IMR-90 (cell line): ENCODE measurements around the gene AXDND1. TPM values are rescaled to one million over a fixed set of nuclear protein-coding genes. Genes with fewer than 3 reads are reported as not detected.

Experiments
- ATAC-seq: fragments of 200-7000 bp; cut with Tn5 transposase; 2 replicates; pipeline ENCODE4 v1.9.1; 2020; ENCODE audit warnings: low read depth, mild to moderate bottlenecking, moderate library complexity
- BruUV-seq: library from RNA; stranded (reverse); fragments of 400-500 nt; replicated peaks from 2 replicates; lab custom pipeline; 2021; lab: Mats Ljungman, UMichigan
- CTCF ChIA-PET: fragments of 300-600 bp; formaldehyde crosslinking; extraction: SDS; loops from one replicate; lab custom pipeline; 2021; ENCODE audit warnings: antibody characterized with exemption; lab: Yijun Ruan, JAX
- POLR2A ChIA-PET: fragments of 300-600 bp; sonication (Branson Sonifier 250); formaldehyde crosslinking; loops from one replicate; lab custom pipeline; 2022; ENCODE audit warnings: antibody characterized with exemption; ENCODE audit not compliant: unreplicated experiment; lab: Charles Lee
- DNase-seq: peaks from one replicate; pipeline ENCODE4 v3.0.0; 2013
- H2AFZ ChIP-seq: replicated peaks from 2 replicates; pipeline ENCODE3; 2013; ENCODE audit warnings: low read length, mild to moderate bottlenecking; ENCODE audit not compliant: poor library complexity
- H2AK5ac ChIP-seq: 2 replicates; pipeline ENCODE4 v1.6.1; 2013; ENCODE audit warnings: low read depth, low read length, inconsistent platforms
- H2AK9ac ChIP-seq: replicated peaks from 2 replicates; pipeline ENCODE3; 2013; ENCODE audit warnings: mild to moderate bottlenecking, low read depth, low read length, moderate library complexity; ENCODE audit not compliant: poor library complexity
- H2BK120ac ChIP-seq: 2 replicates; pipeline ENCODE4 v1.6.1; 2013; ENCODE audit warnings: low read depth, low read length, inconsistent platforms
- H2BK15ac ChIP-seq: 3 replicates; pipeline ENCODE4 v1.6.1; 2013; ENCODE audit warnings: low read depth, low read length, inconsistent platforms
- H2BK20ac ChIP-seq: 2 replicates; pipeline ENCODE4 v1.6.1; 2013; ENCODE audit warnings: low read depth, mild to moderate bottlenecking, inconsistent platforms, low read length, moderate library complexity
- H2BK5ac ChIP-seq: 2 replicates; pipeline ENCODE4 v1.6.1; 2013; ENCODE audit warnings: mild to moderate bottlenecking, low read depth, low read length, inconsistent platforms; ENCODE audit not compliant: poor library complexity, severe bottlenecking
- H3K14ac ChIP-seq: replicated peaks from 2 replicates; pipeline ENCODE4 v1.6.1; 2013; ENCODE audit warnings: low read depth, low read length, inconsistent platforms
- H3K18ac ChIP-seq: 2 replicates; pipeline ENCODE4 v1.6.1; 2013; ENCODE audit warnings: low read depth, low read length, control low read depth
- H3K23ac ChIP-seq: 2 replicates; pipeline ENCODE4 v1.6.1; 2013; ENCODE audit warnings: low read depth, low read length, inconsistent platforms
- H3K27ac ChIP-seq: 2 replicates; pipeline ENCODE4 v1.5.1; 2013; ENCODE audit warnings: mild to moderate bottlenecking, control low read depth, low read length; ENCODE audit not compliant: insufficient read depth
- H3K27me3 ChIP-seq: 2 replicates; pipeline ENCODE4 v1.6.1; 2013; ENCODE audit warnings: low read length; ENCODE audit not compliant: control insufficient read depth, insufficient read depth
- H3K36me3 ChIP-seq: 2 replicates; pipeline ENCODE4 v1.6.1; 2013; ENCODE audit warnings: low read length, mixed read lengths; ENCODE audit not compliant: control insufficient read depth, insufficient read depth
- H3K4ac ChIP-seq: 2 replicates; pipeline ENCODE4 v1.6.1; 2013; ENCODE audit warnings: low read depth, low read length, inconsistent platforms
- H3K4me1 ChIP-seq: 2 replicates; pipeline ENCODE4 v1.6.1; 2013; ENCODE audit warnings: low read length, mixed read lengths; ENCODE audit not compliant: control insufficient read depth, insufficient read depth
- H3K4me2 ChIP-seq: 2 replicates; pipeline ENCODE4 v1.6.1; 2013; ENCODE audit warnings: low read depth, mild to moderate bottlenecking, control low read depth, low read length, moderate library complexity
- H3K4me3 ChIP-seq: 2 replicates; pipeline ENCODE4 v1.5.1; 2013; ENCODE audit warnings: low read depth, mild to moderate bottlenecking, control low read depth, low read length, moderate library complexity; ENCODE audit not compliant: insufficient read depth
- H3K56ac ChIP-seq: 2 replicates; pipeline ENCODE4 v1.6.1; 2013; ENCODE audit warnings: low read length, inconsistent platforms; ENCODE audit not compliant: insufficient read depth; ENCODE audit errors: extremely low read depth
- H3K79me1 ChIP-seq, 2 experiments: 2 replicates each; pipeline ENCODE4 v1.6.1; 2013; ENCODE audit warnings: low read length in 2 of 2, inconsistent platforms in 1 of 2, low read depth in 1 of 2
- H3K9ac ChIP-seq: 2 replicates; pipeline ENCODE4 v1.6.1; 2013; ENCODE audit warnings: low read depth, low read length, control low read depth
- H3K9me1 ChIP-seq: 2 replicates; pipeline ENCODE4 v1.6.1; 2013; ENCODE audit warnings: low read length, inconsistent platforms; ENCODE audit not compliant: insufficient read depth
- H3K9me3 ChIP-seq: 2 replicates; pipeline ENCODE4 v1.6.1; 2013; ENCODE audit warnings: low read length; ENCODE audit not compliant: control insufficient read depth, insufficient read depth
- H4K20me1 ChIP-seq: 2 replicates; pipeline ENCODE4 v1.6.1; 2013; ENCODE audit warnings: low read length, inconsistent platforms; ENCODE audit not compliant: insufficient read depth
- H4K5ac ChIP-seq: 2 replicates; pipeline ENCODE4 v1.6.1; 2013; ENCODE audit warnings: mild to moderate bottlenecking, low read depth, low read length, control low read depth
- H4K8ac ChIP-seq, 2 experiments: 2 replicates each; pipeline ENCODE4 v1.6.1; 2013; ENCODE audit warnings: low read depth in 2 of 2, low read length in 2 of 2, control low read depth in 1 of 2, inconsistent platforms in 1 of 2
- H4K91ac ChIP-seq: 2 replicates; pipeline ENCODE4 v1.6.1; 2013; ENCODE audit warnings: low read depth, low read length, inconsistent platforms; ENCODE audit not compliant: insufficient read depth
- BHLHE40 ChIP-seq: fragments of 150-350 bp; IDR thresholded peaks from 2 replicates; pipeline ENCODE4 v1.6.1; 2016; ENCODE audit warnings: mild to moderate bottlenecking, low read depth, low read length
- CEBPB ChIP-seq: IDR thresholded peaks from 2 replicates; pipeline ENCODE4 v1.6.1; 2012; ENCODE audit warnings: low read depth, low read length, improper control_type of control experiment
- CHD1 ChIP-seq: IDR thresholded peaks from 2 replicates; pipeline ENCODE4 v1.6.1; 2012; ENCODE audit warnings: low read depth, low read length, improper control_type of control experiment
- FOS ChIP-seq: fragments of 150-350 bp; IDR thresholded peaks from 2 replicates; pipeline ENCODE4 v1.6.1; 2016; ENCODE audit warnings: low read depth, low read length
- MAFK ChIP-seq: IDR thresholded peaks from 2 replicates; pipeline ENCODE4 v1.6.1; 2012; ENCODE audit warnings: low read depth, low read length, improper control_type of control experiment
- MAZ ChIP-seq: IDR thresholded peaks from 2 replicates; pipeline ENCODE4 v1.6.1; 2012; ENCODE audit warnings: low read depth, mild to moderate bottlenecking, low read length, improper control_type of control experiment, moderate library complexity, borderline replicate concordance
- MXI1 ChIP-seq: IDR thresholded peaks from 2 replicates; pipeline ENCODE4 v1.6.1; 2012; ENCODE audit warnings: low read depth, mild to moderate bottlenecking, low read length, moderate library complexity, borderline replicate concordance
- NFE2L2 ChIP-seq: fragments of 150-350 bp; IDR thresholded peaks from 2 replicates; pipeline ENCODE4 v1.6.1; 2016; ENCODE audit warnings: low read depth, mild to moderate bottlenecking, low read length
- POLR2A ChIP-seq: IDR thresholded peaks from 2 replicates; pipeline ENCODE4 v1.6.1; 2012; ENCODE audit warnings: mild to moderate bottlenecking, low read depth, low read length
- RAD21 ChIP-seq: IDR thresholded peaks from 2 replicates; pipeline ENCODE4 v1.6.1; 2012; ENCODE audit warnings: low read length, improper control_type of control experiment
- RCOR1 ChIP-seq: IDR thresholded peaks from 2 replicates; pipeline ENCODE4 v1.6.1; 2012; ENCODE audit warnings: mild to moderate bottlenecking, low read length, improper control_type of control experiment; ENCODE audit not compliant: insufficient replicate concordance
- RFX5 ChIP-seq: IDR thresholded peaks from 2 replicates; pipeline ENCODE4 v1.8.0; 2012; ENCODE audit warnings: low read depth, mild to moderate bottlenecking, low read length, moderate library complexity
- SMC3 ChIP-seq: fragments of 150-350 bp; IDR thresholded peaks from 2 replicates; pipeline ENCODE4 v1.6.1; 2016; ENCODE audit warnings: low read depth, mild to moderate bottlenecking, antibody characterized with exemption, low read length, moderate library complexity
- whole genome bisulfite sequencing, 2 experiments: methylation state at CpG; one replicate each; pipeline versions ENCODE4 v1.1.5 to v1.1.7; 2013; ENCODE audit warnings: missing lambda C conversion rate in 2 of 2; ENCODE audit not compliant: insufficient read length in 1 of 2; ENCODE audit errors: extremely low coverage in 2 of 2; 5-methylcytosine and 5-hydroxymethylcytosine counted together
- dilution Hi-C: fragments of 300-500 bp; cut with HindIII; formaldehyde crosslinking; loops from one replicate; pipeline ENCODE4 v1.14.3; 2018; ENCODE audit warnings: low sequenced_read_pairs; ENCODE audit not compliant: unreplicated experiment
- in situ Hi-C: fragments of 300-500 bp; cut with MboI; formaldehyde crosslinking; loops from 3 replicates; pipeline ENCODE4 v1.14.3; 2019; ENCODE audit warnings: low sequenced_read_pairs, inconsistent platforms, mixed read lengths
- intact Hi-C: fragments of 100-400 bp; cut with micrococcal nuclease; formaldehyde crosslinking; loops from 2 replicates; pipeline ENCODE4 v1.10.0; 2022
- polyA plus RNA-seq, 3 experiments: library from polyadenylated mRNA; depleted of rRNA; stranded (reverse); fragments of >200 nt; gene quantifications; 2 replicates each; pipeline ENCODE4 v1.2.3, GENCODE V29; 2012; ENCODE audit warnings: low replicate concordance in 1 of 3
- total RNA-seq: library from RNA; depleted of rRNA; stranded (reverse); fragments of >200 nt; gene quantifications from 2 replicates; pipeline ENCODE4 v1.2.3, GENCODE V29; 2012
- TF ChIP-seq, protein P1 (sequence below): fragments of 150-350 bp; IDR thresholded peaks from 2 replicates; pipeline ENCODE4 v1.6.1; 2016; ENCODE audit warnings: low read depth, mild to moderate bottlenecking, low read length, moderate library complexity, borderline replicate concordance
- TF ChIP-seq, protein P2 (sequence below): fragments of 150-350 bp; IDR thresholded peaks from 2 replicates; pipeline ENCODE4 v1.6.1; 2017; ENCODE audit warnings: mild to moderate bottlenecking, antibody characterized with exemption, low read length, low read depth

The AXDND1 gene
- total and polyA plus RNA-seq, 2 of the 4 experiments (the other 2 are of a cell fraction): not detected

DNA sequence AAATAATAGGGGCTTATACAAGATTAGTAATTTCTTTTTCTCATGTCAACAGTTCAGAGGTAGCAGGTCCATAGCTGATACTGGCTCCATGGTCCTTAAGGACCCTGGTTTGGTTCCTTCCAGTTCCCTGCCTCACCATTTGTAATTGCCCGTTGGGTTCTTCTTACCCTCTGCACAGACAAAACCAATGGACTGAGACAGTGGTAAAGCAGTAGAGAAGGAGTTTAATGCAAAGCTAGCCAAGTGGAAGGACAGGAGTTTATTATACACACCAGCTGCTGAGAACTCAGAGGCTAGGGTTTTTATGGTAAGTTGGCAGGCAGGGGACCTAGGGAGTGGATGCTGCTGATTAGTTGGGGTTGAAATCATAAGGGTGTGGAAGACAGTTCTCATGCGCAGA lies 35.9 kb upstream of the AXDND1 start:
- no peak for DNase-seq
- peaks cover 26 to 27% of the 10 kb centered on the region in 2 experiments; a peak in 3 of 4 replicates for H3K79me1 ChIP-seq
- no CpG with 5 or more reads among the region's 2 CpGs for WGBS, 2 experiments
- H3K18ac ChIP-seq: no peak overlapping the region
- H3K27ac ChIP-seq: no peak overlapping the region
- no peak overlapping the region for H4K8ac ChIP-seq
- no peak overlapping the region for H2AK5ac ChIP-seq
- H3K56ac ChIP-seq: 0 out of 2 replicates have a peak overlapping the region, but pooled peaks have one; percentile 5
- no peak overlapping the region for H2BK20ac ChIP-seq
- no peak overlapping the region for H2BK15ac ChIP-seq
- H3K4me3 ChIP-seq: no peak overlapping the region
- CTCF ChIA-PET: no interaction called here
- POLR2A ChIA-PET: no interaction called here
- H3K4me2 ChIP-seq: no peak overlapping the region
- peaks cover 7% of the 10 kb centered on the region; the same call in 1 of the 2 replicates for H3K36me3 ChIP-seq
- BruUV-seq: no TSS peak
- H2AK9ac ChIP-seq: peak overlapping the region; percentile 45
- no peaks in the 10 kb centered on the region for H3K9me3 ChIP-seq
- no peak overlapping the region for H4K5ac ChIP-seq
- no peaks in the 10 kb centered on the region for H3K27me3 ChIP-seq
- in situ Hi-C loops (no loop called here), intact Hi-C loops (no loop called here), dilution Hi-C loops (no loop called here)
- H3K9ac ChIP-seq: no peak overlapping the region
- H4K20me1 ChIP-seq: peaks cover 3% of the 10 kb centered on the region; the same call in 1 of the 2 replicates
- H4K91ac ChIP-seq: no peak overlapping the region
- H3K4me1 ChIP-seq: no peaks in the 10 kb centered on the region
- no peak overlapping the region for H2AFZ ChIP-seq
- H3K9me1 ChIP-seq: no peaks in the 10 kb centered on the region
- H3K14ac ChIP-seq: no peak overlapping the region
- H3K23ac ChIP-seq: no peak overlapping the region
- no peak for TF ChIP-seq POLR2A
- no peak for TF ChIP-seq MAZ
- TF ChIP-seq, protein P1, sequence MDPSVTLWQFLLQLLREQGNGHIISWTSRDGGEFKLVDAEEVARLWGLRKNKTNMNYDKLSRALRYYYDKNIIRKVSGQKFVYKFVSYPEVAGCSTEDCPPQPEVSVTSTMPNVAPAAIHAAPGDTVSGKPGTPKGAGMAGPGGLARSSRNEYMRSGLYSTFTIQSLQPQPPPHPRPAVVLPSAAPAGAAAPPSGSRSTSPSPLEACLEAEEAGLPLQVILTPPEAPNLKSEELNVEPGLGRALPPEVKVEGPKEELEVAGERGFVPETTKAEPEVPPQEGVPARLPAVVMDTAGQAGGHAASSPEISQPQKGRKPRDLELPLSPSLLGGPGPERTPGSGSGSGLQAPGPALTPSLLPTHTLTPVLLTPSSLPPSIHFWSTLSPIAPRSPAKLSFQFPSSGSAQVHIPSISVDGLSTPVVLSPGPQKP: no peak
- TF ChIP-seq SMC3: no peak
- TF ChIP-seq, protein P2, sequence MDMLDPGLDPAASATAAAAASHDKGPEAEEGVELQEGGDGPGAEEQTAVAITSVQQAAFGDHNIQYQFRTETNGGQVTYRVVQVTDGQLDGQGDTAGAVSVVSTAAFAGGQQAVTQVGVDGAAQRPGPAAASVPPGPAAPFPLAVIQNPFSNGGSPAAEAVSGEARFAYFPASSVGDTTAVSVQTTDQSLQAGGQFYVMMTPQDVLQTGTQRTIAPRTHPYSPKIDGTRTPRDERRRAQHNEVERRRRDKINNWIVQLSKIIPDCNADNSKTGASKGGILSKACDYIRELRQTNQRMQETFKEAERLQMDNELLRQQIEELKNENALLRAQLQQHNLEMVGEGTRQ: no peak
- TF ChIP-seq BHLHE40: no peak
- TF ChIP-seq RAD21: no peak
- TF ChIP-seq RCOR1: no peak
- no peak for TF ChIP-seq RFX5
- TF ChIP-seq MAFK: no peak
- no peak for TF ChIP-seq CHD1
- TF ChIP-seq NFE2L2: no peak
- TF ChIP-seq MXI1: no peak
- TF ChIP-seq FOS: no peak
- TF ChIP-seq CEBPB: no peak
- no peak overlapping the region for H3K4ac ChIP-seq
- no peak overlapping the region for H2BK120ac ChIP-seq
- no peak overlapping the region for H2BK5ac ChIP-seq
- ATAC-seq: no peak
